Measurements from ENCODE around the gene HDAC1.

HDAC1 gene

DNA sequence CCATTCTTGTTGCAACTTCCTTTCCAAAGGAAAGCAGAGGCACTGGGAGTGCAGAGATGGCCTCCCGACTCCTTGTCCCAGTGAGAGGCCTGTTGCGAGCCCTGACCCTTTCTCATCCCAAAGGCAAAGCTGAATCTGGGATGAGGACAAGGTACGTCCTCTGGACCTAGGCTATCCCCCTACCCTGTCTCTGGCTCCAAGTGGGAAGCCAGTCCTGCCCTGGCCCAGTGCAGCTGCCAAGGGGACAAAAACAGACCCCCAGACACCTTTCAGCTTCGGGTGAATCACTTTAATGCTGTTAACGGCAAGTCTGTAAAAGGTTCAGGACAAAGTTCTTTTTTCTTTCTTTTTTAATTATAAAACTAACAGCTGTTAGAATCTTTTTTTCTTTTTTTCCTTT is 73.0 kb downstream of the HDAC1 start:
- no peak for TF ChIP-seq EZH2phosphoT487 (IDR thresholded peaks at IDR 0.05; ENCODE audit: borderline replicate concordance, low read length)
- TF ChIP-seq, protein P1, sequence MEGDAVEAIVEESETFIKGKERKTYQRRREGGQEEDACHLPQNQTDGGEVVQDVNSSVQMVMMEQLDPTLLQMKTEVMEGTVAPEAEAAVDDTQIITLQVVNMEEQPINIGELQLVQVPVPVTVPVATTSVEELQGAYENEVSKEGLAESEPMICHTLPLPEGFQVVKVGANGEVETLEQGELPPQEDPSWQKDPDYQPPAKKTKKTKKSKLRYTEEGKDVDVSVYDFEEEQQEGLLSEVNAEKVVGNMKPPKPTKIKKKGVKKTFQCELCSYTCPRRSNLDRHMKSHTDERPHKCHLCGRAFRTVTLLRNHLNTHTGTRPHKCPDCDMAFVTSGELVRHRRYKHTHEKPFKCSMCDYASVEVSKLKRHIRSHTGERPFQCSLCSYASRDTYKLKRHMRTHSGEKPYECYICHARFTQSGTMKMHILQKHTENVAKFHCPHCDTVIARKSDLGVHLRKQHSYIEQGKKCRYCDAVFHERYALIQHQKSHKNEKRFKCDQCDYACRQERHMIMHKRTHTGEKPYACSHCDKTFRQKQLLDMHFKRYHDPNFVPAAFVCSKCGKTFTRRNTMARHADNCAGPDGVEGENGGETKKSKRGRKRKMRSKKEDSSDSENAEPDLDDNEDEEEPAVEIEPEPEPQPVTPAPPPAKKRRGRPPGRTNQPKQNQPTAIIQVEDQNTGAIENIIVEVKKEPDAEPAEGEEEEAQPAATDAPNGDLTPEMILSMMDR (IDR thresholded peaks at IDR 0.05; ENCODE audit: low read depth, low read length, poor library complexity, severe bottlenecking), result no peak

DNA sequence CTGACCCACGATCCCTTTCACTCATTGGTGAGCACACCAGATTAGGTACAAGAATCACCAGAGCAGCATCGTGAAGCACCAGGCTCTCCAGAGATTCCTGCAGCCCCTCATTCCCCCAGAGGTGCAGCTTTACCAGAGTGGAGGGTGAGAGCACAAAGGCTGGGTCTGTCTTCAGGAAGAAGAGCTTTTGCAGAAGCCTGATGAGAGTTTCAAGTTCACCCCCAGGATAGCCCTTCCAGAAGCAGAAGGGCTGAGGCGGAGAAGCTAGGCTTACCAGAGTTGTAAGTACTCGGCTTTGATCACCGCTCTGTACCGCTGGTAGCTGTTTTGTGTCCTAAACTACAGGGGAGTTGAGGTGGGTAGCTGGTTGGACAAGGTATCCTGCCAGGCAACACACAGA is 73.6 kb downstream of the HDAC1 start:
- H3K27me3 ChIP-seq (ENCODE audit: control insufficient read depth, low read length), result no peaks in the 10 kb centered on the region
- no peaks in the 10 kb centered on the region for H3K79me2 ChIP-seq (ENCODE audit: control insufficient read depth, low read length)
- peaks cover 11% of the 10 kb centered on the region for H3F3A ChIP-seq (ENCODE audit: control insufficient read depth, insufficient read depth)
- H3K9me3 ChIP-seq (ENCODE audit: control insufficient read depth, insufficient read depth, low read length), result no peaks in the 10 kb centered on the region
- peaks cover 13% of the 10 kb centered on the region for H3K4me1 ChIP-seq (ENCODE audit: control insufficient read depth, low read length)
- H3K36me3 ChIP-seq (ENCODE audit: control insufficient read depth, low read length), result peaks cover 26% of the 10 kb centered on the region
- no peaks in the 10 kb centered on the region for H4K20me1 ChIP-seq (ENCODE audit: control insufficient read depth, insufficient read depth, low read depth, low read length)
- H3K27ac ChIP-seq (ENCODE audit: low read depth, low read length), result no peak overlapping the region
- no peak overlapping the region for H3K4me3 ChIP-seq (ENCODE audit: low read length)
- H3K4me2 ChIP-seq (ENCODE audit: low read length), result no peak overlapping the region
- H3K9me2 ChIP-seq (replicated peaks; ENCODE audit: control insufficient read depth, low read length), result no peaks in the 10 kb centered on the region
- TF ChIP-seq, protein P1 (IDR thresholded peaks at IDR 0.05; ENCODE audit: low read depth, low read length, poor library complexity, severe bottlenecking), result no peak
- no peak for TF ChIP-seq EZH2phosphoT487 (IDR thresholded peaks at IDR 0.05; ENCODE audit: borderline replicate concordance, low read length)

More for the DNA sequence above, 73.0 kb downstream of the HDAC1 start:
- Histone ChIP-seq H3K4me3 (ENCODE audit: low read length) (no peak overlapping the region), H3K9me3 (ENCODE audit: control insufficient read depth, insufficient read depth, low read length) (no peaks in the 10 kb centered on the region), H3K27me3 (ENCODE audit: control insufficient read depth, low read length) (no peaks in the 10 kb centered on the region), H3K79me2 (ENCODE audit: control insufficient read depth, low read length) (no peaks in the 10 kb centered on the region), H4K20me1 (ENCODE audit: control insufficient read depth, insufficient read depth, low read depth, low read length) (no peaks in the 10 kb centered on the region), H3K27ac (ENCODE audit: low read depth, low read length) (no peak overlapping the region), H3K36me3 (ENCODE audit: control insufficient read depth, low read length) (peaks cover 26% of the 10 kb centered on the region), H3F3A (ENCODE audit: control insufficient read depth, insufficient read depth) (peaks cover 11% of the 10 kb centered on the region), H3K9me2 (replicated peaks; ENCODE audit: control insufficient read depth, low read length) (no peaks in the 10 kb centered on the region), H3K4me1 (ENCODE audit: control insufficient read depth, low read length) (peaks cover 19% of the 10 kb centered on the region), H3K4me2 (ENCODE audit: low read length) (no peak overlapping the region)

DNA sequence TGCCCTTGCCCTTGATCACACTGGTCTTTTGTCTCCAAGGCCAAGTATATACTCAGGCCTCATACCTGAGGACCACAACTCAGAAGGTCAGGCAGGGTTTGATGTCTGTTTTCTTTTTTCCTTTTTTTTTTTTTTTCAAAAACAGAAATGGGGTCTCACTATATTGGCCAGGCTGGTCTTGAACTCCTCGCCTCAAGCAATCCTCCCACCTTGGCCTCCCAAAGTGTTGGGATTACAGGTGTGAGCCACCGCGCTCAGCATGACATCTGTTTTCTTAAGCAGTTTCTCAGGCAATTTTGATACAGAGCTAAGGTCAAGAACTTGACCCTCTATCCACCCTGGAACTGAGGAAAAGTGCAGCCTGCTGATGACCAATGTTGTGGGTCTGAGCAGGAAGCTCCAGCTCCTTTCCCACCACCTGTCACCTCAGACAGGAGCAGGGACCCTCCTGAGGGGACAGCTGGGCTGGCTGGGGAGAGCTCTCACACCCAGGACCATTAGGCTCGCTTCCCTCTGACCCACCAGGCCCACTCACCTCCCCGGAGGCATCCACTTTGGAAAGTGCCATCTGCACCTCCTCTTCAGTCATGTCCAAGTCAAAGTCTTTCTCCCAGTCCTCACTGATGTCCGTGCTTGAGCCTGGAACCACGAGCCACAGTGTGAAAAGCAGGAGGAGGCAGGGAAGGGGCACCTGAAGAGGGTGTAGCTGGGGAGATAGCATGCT is 76.2 kb downstream of the HDAC1 start:
- Histone ChIP-seq H3K27me3 (ENCODE audit: control insufficient read depth, low read length) (no peaks in the 10 kb centered on the region), H3K9me2 (replicated peaks; ENCODE audit: control insufficient read depth, low read length) (no peaks in the 10 kb centered on the region), H3K79me2 (ENCODE audit: control insufficient read depth, low read length) (no peaks in the 10 kb centered on the region), H3K9me3 (ENCODE audit: control insufficient read depth, insufficient read depth, low read length) (no peaks in the 10 kb centered on the region), H3K4me2 (ENCODE audit: low read length) (no peak overlapping the region), H3K4me3 (ENCODE audit: low read length) (no peak overlapping the region), H3K36me3 (ENCODE audit: control insufficient read depth, low read length) (peaks cover 38% of the 10 kb centered on the region), H4K20me1 (ENCODE audit: control insufficient read depth, insufficient read depth, low read depth, low read length) (no peaks in the 10 kb centered on the region), H3K27ac (ENCODE audit: low read depth, low read length) (no peak overlapping the region), H3K4me1 (ENCODE audit: control insufficient read depth, low read length) (peaks cover 3% of the 10 kb centered on the region; the same call in 1 of the 2 replicates), H3F3A (ENCODE audit: control insufficient read depth, insufficient read depth) (peaks cover 7% of the 10 kb centered on the region)
- TF ChIP-seq EZH2phosphoT487 (IDR thresholded peaks at IDR 0.05; ENCODE audit: borderline replicate concordance, low read length), result no peak
- TF ChIP-seq, protein P1 (IDR thresholded peaks at IDR 0.05; ENCODE audit: low read depth, low read length, poor library complexity, severe bottlenecking), result no peak
